Breast epithelium (tissue), 4 donors: ENCODE data around the gene OR4F15. TPM values are rescaled to one million over a fixed set of nuclear protein-coding genes. Genes with fewer than 3 reads are reported as not detected.

Source experiments
- DNase-seq, 2 donors: peaks; one replicate each; pipeline ENCODE4 v3.0.0-alpha.2; 2019; ENCODE audit warnings: low spot score in 2 of 2
- H3K27ac ChIP-seq, 2 donors: fragments of 200-600 bp; sonication (generic) in 1 of 2; one replicate each; pipeline ENCODE4 v1.5.1; 2016 to 2019; ENCODE audit warnings: mild to moderate bottlenecking in 1 of 2
- H3K27me3 ChIP-seq, 2 donors: fragments of 200-600 bp; sonication (generic) in 1 of 2; one replicate each; pipeline versions ENCODE4 v1.5.1 to v1.6.0; 2017 to 2019; ENCODE audit warnings: control low read depth in 1 of 2, mild to moderate bottlenecking in 1 of 2
- H3K36me3 ChIP-seq: fragments of 200-600 bp; one replicate; pipeline ENCODE4 v1.5.1; 2019
- H3K4me1 ChIP-seq, 2 donors: fragments of 200-600 bp; sonication (generic); one replicate each; pipeline ENCODE4 v1.5.1; 2016 to 2019; ENCODE audit warnings: control low read depth in 1 of 2
- H3K4me3 ChIP-seq, 3 donors: fragments of 200-600 bp; sonication (generic); 1 replicate in 2 of 3; 2 replicates in 1 of 3; pipeline ENCODE4 v1.5.1; 2016 to 2019; ENCODE audit warnings: mild to moderate bottlenecking in 3 of 3, moderate library complexity in 2 of 3
- H3K9me3 ChIP-seq, 2 donors: fragments of 200-600 bp; sonication (generic) in 1 of 2; one replicate each; pipeline ENCODE4 v1.5.1; 2016 to 2019; ENCODE audit warnings: control low read depth in 1 of 2
- POLR2A ChIP-seq: fragments of 450-650 bp; IDR thresholded peaks from one replicate; pipeline ENCODE4 v1.6.1; 2016; ENCODE audit warnings: antibody characterized with exemption, mild to moderate bottlenecking, moderate library complexity
- POLR2AphosphoS5 ChIP-seq, 3 donors: sonication (generic); formaldehyde crosslinking; IDR thresholded peaks; one replicate each; pipeline ENCODE4 v1.6.1; 2017; ENCODE audit warnings: antibody characterized with exemption in 3 of 3
- intact Hi-C: fragments of 100-400 bp; cut with DNase I; formaldehyde crosslinking; loops from one replicate; pipeline ENCODE4 v1.15.1; 2023; ENCODE audit warnings: low total_unique reads
- total RNA-seq, 3 donors: library from RNA; depleted of rRNA; stranded (reverse); fragments of >200 nt; gene quantifications; one replicate each; pipeline ENCODE4 v1.1.0, GENCODE V29; 2016
- TF ChIP-seq, protein P1 (sequence below), 3 donors: fragments of 450-650 bp; IDR thresholded peaks; one replicate each; pipeline ENCODE4 v1.5.1; 2016 to 2017; ENCODE audit warnings: antibody characterized with exemption in 3 of 3, mild to moderate bottlenecking in 3 of 3, moderate library complexity in 3 of 3

OR4F15 gene
- total RNA-seq, 3 donors from 2014 or later: not detected

- H3K4me3 ChIP-seq: no peak overlapping the region
- no peaks in the 10 kb centered on the region for H3K4me1 ChIP-seq
- no peaks in the 10 kb centered on the region for H3K27me3 ChIP-seq
- peaks cover 0 to 6% of the 10 kb centered on the region in 2 donors for H3K9me3 ChIP-seq
- no peak for TF ChIP-seq POLR2AphosphoS5 (IDR thresholded peaks at IDR 0.05)
- TF ChIP-seq, protein P1, sequence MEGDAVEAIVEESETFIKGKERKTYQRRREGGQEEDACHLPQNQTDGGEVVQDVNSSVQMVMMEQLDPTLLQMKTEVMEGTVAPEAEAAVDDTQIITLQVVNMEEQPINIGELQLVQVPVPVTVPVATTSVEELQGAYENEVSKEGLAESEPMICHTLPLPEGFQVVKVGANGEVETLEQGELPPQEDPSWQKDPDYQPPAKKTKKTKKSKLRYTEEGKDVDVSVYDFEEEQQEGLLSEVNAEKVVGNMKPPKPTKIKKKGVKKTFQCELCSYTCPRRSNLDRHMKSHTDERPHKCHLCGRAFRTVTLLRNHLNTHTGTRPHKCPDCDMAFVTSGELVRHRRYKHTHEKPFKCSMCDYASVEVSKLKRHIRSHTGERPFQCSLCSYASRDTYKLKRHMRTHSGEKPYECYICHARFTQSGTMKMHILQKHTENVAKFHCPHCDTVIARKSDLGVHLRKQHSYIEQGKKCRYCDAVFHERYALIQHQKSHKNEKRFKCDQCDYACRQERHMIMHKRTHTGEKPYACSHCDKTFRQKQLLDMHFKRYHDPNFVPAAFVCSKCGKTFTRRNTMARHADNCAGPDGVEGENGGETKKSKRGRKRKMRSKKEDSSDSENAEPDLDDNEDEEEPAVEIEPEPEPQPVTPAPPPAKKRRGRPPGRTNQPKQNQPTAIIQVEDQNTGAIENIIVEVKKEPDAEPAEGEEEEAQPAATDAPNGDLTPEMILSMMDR (IDR thresholded peaks at IDR 0.05): no peak
- TF ChIP-seq POLR2A: no peak
- no peak overlapping the region for H3K27ac ChIP-seq
- H3K36me3 ChIP-seq: no peaks in the 10 kb centered on the region
- DNase-seq: no peak
- intact Hi-C loops: no loop called here
Observed at GRCh38 chr15:101804375-101804774, 7.6 kb upstream of the OR4F15 start.

DNA sequence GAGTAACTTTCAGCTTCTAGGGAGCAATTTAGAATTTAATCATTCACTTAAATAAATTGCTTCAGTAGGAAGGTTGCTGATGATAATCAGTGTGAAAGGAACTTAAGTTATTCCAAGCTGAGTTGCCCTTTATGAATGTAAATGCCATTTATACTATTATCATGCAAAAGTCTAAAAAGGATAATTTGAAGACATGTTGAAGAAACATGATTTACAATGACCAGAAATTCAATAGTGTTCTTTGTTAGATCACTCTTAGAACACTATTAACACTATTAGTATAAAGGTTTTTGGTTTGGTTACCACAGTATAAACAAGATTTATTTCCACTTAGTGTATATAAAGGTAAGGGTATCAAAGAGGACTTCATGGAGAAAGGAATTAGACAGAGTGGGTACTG, 7.1 kb upstream of the OR4F15 start:
- H3K27me3 ChIP-seq: peaks cover 0 to 2% of the 10 kb centered on the region in 2 donors
- H3K36me3 ChIP-seq: no peaks in the 10 kb centered on the region
- no peak for DNase-seq
- H3K9me3 ChIP-seq: peaks cover 0 to 6% of the 10 kb centered on the region in 2 donors
- intact Hi-C loops: no loop called here
- H3K4me1 ChIP-seq: no peaks in the 10 kb centered on the region
- H3K27ac ChIP-seq: no peak overlapping the region
- H3K4me3 ChIP-seq: no peak overlapping the region
- TF ChIP-seq POLR2AphosphoS5 (IDR thresholded peaks at IDR 0.05) (no peak), POLR2A (no peak)
- TF ChIP-seq, protein P1 (IDR thresholded peaks at IDR 0.05): no peak

DNA sequence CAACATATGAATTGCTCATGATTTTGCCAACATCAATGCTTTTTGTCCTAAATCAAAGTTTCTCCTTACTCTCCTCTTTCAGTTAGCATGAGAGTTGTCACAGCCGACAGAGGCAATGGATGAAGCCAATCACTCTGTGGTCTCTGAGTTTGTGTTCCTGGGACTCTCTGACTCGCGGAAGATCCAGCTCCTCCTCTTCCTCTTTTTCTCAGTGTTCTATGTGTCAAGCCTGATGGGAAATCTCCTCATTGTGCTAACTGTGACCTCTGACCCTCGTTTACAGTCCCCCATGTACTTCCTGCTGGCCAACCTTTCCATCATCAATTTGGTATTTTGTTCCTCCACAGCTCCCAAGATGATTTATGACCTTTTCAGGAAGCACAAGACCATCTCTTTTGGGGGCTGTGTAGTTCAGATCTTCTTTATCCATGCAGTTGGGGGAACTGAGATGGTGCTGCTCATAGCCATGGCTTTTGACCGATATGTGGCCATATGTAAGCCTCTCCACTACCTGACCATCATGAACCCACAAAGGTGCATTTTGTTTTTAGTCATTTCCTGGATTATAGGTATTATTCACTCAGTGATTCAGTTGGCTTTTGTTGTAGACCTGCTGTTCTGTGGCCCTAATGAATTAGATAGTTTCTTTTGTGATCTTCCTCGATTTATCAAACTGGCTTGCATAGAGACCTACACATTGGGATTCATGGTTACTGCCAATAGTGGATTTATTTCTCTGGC, 6.2 kb upstream of the OR4F15 start:
- no peak overlapping the region for H3K4me3 ChIP-seq
- no peak for DNase-seq
- H3K9me3 ChIP-seq: peaks cover 0 to 6% of the 10 kb centered on the region in 2 donors
- TF ChIP-seq, protein P1 (IDR thresholded peaks at IDR 0.05): no peak
- TF ChIP-seq POLR2A (no peak), POLR2AphosphoS5 (IDR thresholded peaks at IDR 0.05) (no peak)
- H3K36me3 ChIP-seq: no peaks in the 10 kb centered on the region
- no peaks in the 10 kb centered on the region for H3K4me1 ChIP-seq
- H3K27ac ChIP-seq: no peak overlapping the region
- peaks cover 0 to 10% of the 10 kb centered on the region in 2 donors for H3K27me3 ChIP-seq
- intact Hi-C loops: no loop called here

DNA sequence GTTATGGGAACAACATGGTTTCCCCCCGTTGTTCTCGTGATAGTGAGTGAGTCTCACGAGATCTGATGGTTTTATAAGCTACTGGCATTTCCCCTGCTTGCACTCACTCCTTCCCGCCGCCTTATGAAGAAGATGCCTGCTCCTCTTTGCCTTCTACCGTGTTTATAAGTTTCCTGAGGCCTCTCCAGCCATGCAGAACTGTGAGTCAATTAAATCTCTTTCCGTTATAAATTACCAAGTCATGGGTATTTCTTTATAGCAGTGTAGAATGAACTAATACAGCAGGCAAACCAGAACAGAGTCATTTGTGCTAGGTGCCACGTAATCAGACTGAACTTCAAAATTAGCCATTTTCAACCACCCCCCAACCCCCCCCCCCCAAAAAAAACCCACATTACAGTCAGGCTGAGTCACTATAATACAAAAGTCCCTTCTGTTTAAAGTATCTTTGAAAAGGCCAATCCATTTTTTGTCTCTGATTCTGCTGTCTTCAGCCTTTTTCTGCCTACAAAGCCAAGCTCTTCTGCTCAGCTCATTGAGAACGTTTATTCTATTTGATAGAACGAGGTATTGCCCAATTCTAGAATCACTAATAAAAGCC, 4.6 kb upstream of the OR4F15 start:
- no peaks in the 10 kb centered on the region for H3K9me3 ChIP-seq
- no peak for DNase-seq
- peaks cover 0 to 11% of the 10 kb centered on the region in 2 donors for H3K27me3 ChIP-seq
- no peaks in the 10 kb centered on the region for H3K4me1 ChIP-seq
- TF ChIP-seq POLR2A (no peak), POLR2AphosphoS5 (IDR thresholded peaks at IDR 0.05) (no peak)
- TF ChIP-seq, protein P1 (IDR thresholded peaks at IDR 0.05): no peak
- intact Hi-C loops: no loop called here
- no peak overlapping the region for H3K4me3 ChIP-seq
- no peak overlapping the region for H3K27ac ChIP-seq
- no peaks in the 10 kb centered on the region for H3K36me3 ChIP-seq

DNA sequence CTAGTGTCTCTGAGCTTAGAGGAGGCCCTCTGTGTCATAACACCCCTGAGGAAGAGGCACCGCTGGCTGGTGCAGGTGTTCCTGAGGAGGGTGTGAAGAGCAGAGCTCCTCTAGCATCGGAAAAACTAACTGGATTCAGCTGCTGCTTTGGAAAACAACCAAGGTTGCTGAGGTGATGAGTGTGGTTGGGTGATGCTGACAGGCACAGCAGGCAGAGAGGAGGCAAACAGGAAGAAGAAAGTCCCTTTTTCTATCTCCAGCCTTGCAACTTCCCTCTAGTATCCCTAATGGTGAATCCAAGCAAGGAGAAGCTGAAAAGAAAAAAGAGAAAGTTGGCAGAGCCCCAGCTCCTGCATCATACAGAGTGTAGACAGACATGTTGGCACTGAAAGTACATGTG, 3.8 kb upstream of the OR4F15 start:
- Histone ChIP-seq H3K4me1 (no peaks in the 10 kb centered on the region), H3K36me3 (no peaks in the 10 kb centered on the region), H3K9me3 (no peaks in the 10 kb centered on the region), H3K27ac (no peak overlapping the region), H3K27me3 (peaks cover 0 to 14% of the 10 kb centered on the region in 2 donors), H3K4me3 (no peak overlapping the region)
- TF ChIP-seq, protein P1 (IDR thresholded peaks at IDR 0.05): no peak
- TF ChIP-seq POLR2A (no peak), POLR2AphosphoS5 (IDR thresholded peaks at IDR 0.05) (no peak)
- intact Hi-C loops: no loop called here
- DNase-seq: no peak
